Stimulated activated naive B cell treated with anti-CD40 and anti-IgM and Interleukin-4, amounts not matched to agents 10 μg/mL and 1 μg/mL and 100 μg/mL, for 72 hours (primary cell): ENCODE results near the gene ZNF224.
A peak's percentile ranks its signal among the peaks of the same experiment; 100 is the strongest.

Experiments used
- ATAC-seq, 2 donors: fragments of 150-1000 bp; cut with Tn5 transposase; replicated peaks; 2 replicates each; pipeline ENCODE4 v1.10.0; 2021; ENCODE audit warnings: moderate library complexity in 1 of 2
- DNase-seq: peaks from one replicate; pipeline ENCODE4 v3.0.0; 2021
- H3K27ac Mint-ChIP-seq: one replicate; pipeline ENCODE4 v1.8.0; 2022; ENCODE audit warnings: mild to moderate bottlenecking, mixed read lengths
- H3K27me3 Mint-ChIP-seq, 2 donors: one replicate each; pipeline ENCODE4 v1.8.0; 2022; ENCODE audit warnings: mixed read lengths in 2 of 2
- H3K36me3 Mint-ChIP-seq, 2 donors: one replicate each; pipeline ENCODE4 v1.8.0; 2022; ENCODE audit warnings: mixed read lengths in 2 of 2, mild to moderate bottlenecking in 1 of 2
- H3K4me1 Mint-ChIP-seq, 2 donors: one replicate each; pipeline ENCODE4 v1.8.0; 2022; ENCODE audit warnings: mixed read lengths in 2 of 2, mild to moderate bottlenecking in 1 of 2
- H3K4me3 Mint-ChIP-seq, 2 donors: one replicate each; pipeline ENCODE4 v1.8.0; 2022; ENCODE audit warnings: mild to moderate bottlenecking in 2 of 2, mixed read lengths in 2 of 2, moderate library complexity in 1 of 2
- H3K9me3 Mint-ChIP-seq, 2 donors: one replicate each; pipeline ENCODE4 v1.8.0; 2022; ENCODE audit warnings: mixed read lengths in 2 of 2, mild to moderate bottlenecking in 1 of 2

Gene ZNF224

GRCh38 chr19:44093931-44094765 is at the start of gene ZNF224:
TSS of gene ZNF224 (plus strand) at chr19:44094361. CDS start at chr19:44097874, 3,513 bp downstream.
- DNase-seq (peak; percentile 83), ATAC-seq (peak; percentile 89 to 91)
- Mint-ChIP-seq H3K27ac (peak within 1 kb of the TSS; percentile 92), H3K27me3 (no peaks in the 10 kb centered on the region), H3K4me1 (peaks cover 5 to 16% of the 10 kb centered on the region in 2 donors), H3K9me3 (no peaks in the 10 kb centered on the region), H3K4me3 (peak within 1 kb of the TSS; percentile 98 to 99), H3K36me3 (peaks cover 25 to 26% of the 10 kb centered on the region in 2 donors)

GRCh38 chr19:44050740-44051649 is 43.2 kb upstream of the ZNF224 start:
- Mint-ChIP-seq H3K36me3 (peaks cover 20 to 34% of the 10 kb centered on the region in 2 donors), H3K27me3 (peaks cover 10 to 14% of the 10 kb centered on the region in 2 donors), H3K4me3 (peak overlapping the region; percentile 92 to 93), H3K27ac (peak overlapping the region; percentile 82), H3K4me1 (peaks cover 11 to 20% of the 10 kb centered on the region in 2 donors), H3K9me3 (peaks cover 9 to 11% of the 10 kb centered on the region in 2 donors)
- DNase-seq = no peak
- ATAC-seq = peak; percentile 70 to 84

- Mint-ChIP-seq H3K9me3 (peaks cover 5 to 11% of the 10 kb centered on the region in 2 donors), H3K36me3 (peaks cover 23 to 39% of the 10 kb centered on the region in 2 donors), H3K27ac (peak within 1 kb of the TSS; percentile 82), H3K4me1 (peaks cover 11 to 20% of the 10 kb centered on the region in 2 donors), H3K27me3 (peaks cover 10 to 14% of the 10 kb centered on the region in 2 donors), H3K4me3 (peak within 1 kb of the TSS; percentile 92 to 93)
- ATAC-seq = peak; percentile 80 to 84
- DNase-seq = peak; percentile 65
Observed at GRCh38 chr19:44051650-44052402, 42.3 kb upstream of the ZNF224 start, which contains the start of gene ZNF223. TSS of gene ZNF223 (plus strand) at chr19:44052036. CDS start at chr19:44055177, 3,141 bp downstream.

GRCh38 chr19:44055870-44056269 is 38.3 kb upstream of the ZNF224 start:
- peaks cover 3 to 9% of the 10 kb centered on the region in 2 donors for H3K9me3 Mint-ChIP-seq
- H3K27me3 Mint-ChIP-seq = no peaks in the 10 kb centered on the region
- no peak for DNase-seq
- peaks cover 53 to 71% of the 10 kb centered on the region in 2 donors for H3K36me3 Mint-ChIP-seq
- H3K4me3 Mint-ChIP-seq = no peak overlapping the region
- no peak overlapping the region for H3K27ac Mint-ChIP-seq
- ATAC-seq = no peak
- H3K4me1 Mint-ChIP-seq = peaks cover 6 to 14% of the 10 kb centered on the region in 2 donors

- peaks cover 11 to 12% of the 10 kb centered on the region in 2 donors for H3K9me3 Mint-ChIP-seq
- no peaks in the 10 kb centered on the region for H3K4me1 Mint-ChIP-seq
- DNase-seq (no peak), ATAC-seq (peak in 1 of 2 donors; percentile 34)
- no peaks in the 10 kb centered on the region for H3K27me3 Mint-ChIP-seq
- no peak overlapping the region for H3K27ac Mint-ChIP-seq
- no peak overlapping the region for H3K4me3 Mint-ChIP-seq
- H3K36me3 Mint-ChIP-seq = peaks cover 78 to 86% of the 10 kb centered on the region in 2 donors
Observed at GRCh38 chr19:44059229-44059628, 34.9 kb upstream of the ZNF224 start.

GRCh38 chr19:44061038-44061437 is 33.1 kb upstream of the ZNF224 start:
- Mint-ChIP-seq H3K4me3 (no peak overlapping the region), H3K27ac (no peak overlapping the region), H3K36me3 (peaks cover 76 to 87% of the 10 kb centered on the region in 2 donors), H3K9me3 (peaks cover 12 to 13% of the 10 kb centered on the region in 2 donors), H3K4me1 (no peaks in the 10 kb centered on the region), H3K27me3 (no peaks in the 10 kb centered on the region)
- DNase-seq = no peak
- ATAC-seq = no peak

- H3K27ac Mint-ChIP-seq = no peak overlapping the region
- no peak for ATAC-seq
Observed at GRCh38 chr19:44066305-44066704, 27.9 kb upstream of the ZNF224 start.

GRCh38 chr19:44069415-44069814 is 24.7 kb upstream of the ZNF224 start:
- H3K27me3 Mint-ChIP-seq = no peaks in the 10 kb centered on the region
- H3K9me3 Mint-ChIP-seq = peaks cover 27 to 37% of the 10 kb centered on the region in 2 donors

More at GRCh38 chr19:44066305-44066704, 27.9 kb upstream of the ZNF224 start:
- H3K36me3 Mint-ChIP-seq = peaks cover 60 to 79% of the 10 kb centered on the region in 2 donors
- H3K4me3 Mint-ChIP-seq = no peak overlapping the region
- H3K4me1 Mint-ChIP-seq = peaks cover 4 to 5% of the 10 kb centered on the region in 2 donors
- DNase-seq = no peak
- H3K27me3 Mint-ChIP-seq = no peaks in the 10 kb centered on the region
- peaks cover 27 to 37% of the 10 kb centered on the region in 2 donors for H3K9me3 Mint-ChIP-seq

GRCh38 chr19:44071824-44072542 is 22.2 kb upstream of the ZNF224 start, which contains the start of gene ZNF284:
TSS of gene ZNF284 (plus strand) at chr19:44072159. CDS start at chr19:44076390, 4,231 bp downstream.
- peaks cover 13 to 27% of the 10 kb centered on the region in 2 donors for H3K9me3 Mint-ChIP-seq
- peak within 1 kb of the TSS; percentile 88 to 91 for H3K4me3 Mint-ChIP-seq
- H3K27me3 Mint-ChIP-seq = no peaks in the 10 kb centered on the region
- peaks cover 18 to 21% of the 10 kb centered on the region in 2 donors for H3K4me1 Mint-ChIP-seq
- peaks cover 23 to 49% of the 10 kb centered on the region in 2 donors for H3K36me3 Mint-ChIP-seq
- ATAC-seq = peak; percentile 99
- DNase-seq = peak; percentile 83
- H3K27ac Mint-ChIP-seq = peak within 1 kb of the TSS; percentile 93

More at GRCh38 chr19:44069415-44069814, 24.7 kb upstream of the ZNF224 start:
- ATAC-seq = no peak
- Mint-ChIP-seq H3K4me1 (peaks cover 17 to 21% of the 10 kb centered on the region in 2 donors), H3K27ac (no peak overlapping the region), H3K4me3 (no peak overlapping the region), H3K36me3 (peaks cover 37 to 59% of the 10 kb centered on the region in 2 donors)
- DNase-seq = no peak

GRCh38 chr19:44072543-44073401 is 21.4 kb upstream of the ZNF224 start:
- H3K36me3 Mint-ChIP-seq = peaks cover 23 to 47% of the 10 kb centered on the region in 2 donors
- H3K4me1 Mint-ChIP-seq = peaks cover 18 to 21% of the 10 kb centered on the region in 2 donors
- ATAC-seq (peak in 1 of 2 donors; percentile 20), DNase-seq (no peak)
- peak overlapping the region; percentile 93 for H3K27ac Mint-ChIP-seq
- H3K27me3 Mint-ChIP-seq = no peaks in the 10 kb centered on the region
- H3K9me3 Mint-ChIP-seq = peaks cover 11 to 23% of the 10 kb centered on the region in 2 donors
- peak overlapping the region; percentile 88 to 91 for H3K4me3 Mint-ChIP-seq

GRCh38 chr19:44076325-44076724 is 17.8 kb upstream of the ZNF224 start:
- no peak for DNase-seq
- Mint-ChIP-seq H3K4me1 (peaks cover 14 to 16% of the 10 kb centered on the region in 2 donors), H3K4me3 (no peak overlapping the region), H3K27ac (no peak overlapping the region), H3K27me3 (no peaks in the 10 kb centered on the region), H3K9me3 (peaks cover 3 to 4% of the 10 kb centered on the region in 2 donors), H3K36me3 (peaks cover 25 to 41% of the 10 kb centered on the region in 2 donors)
- ATAC-seq = no peak

- peaks cover 5 to 11% of the 10 kb centered on the region in 2 donors for H3K4me1 Mint-ChIP-seq
- no peaks in the 10 kb centered on the region for H3K27me3 Mint-ChIP-seq
- H3K9me3 Mint-ChIP-seq = no peaks in the 10 kb centered on the region
- H3K4me3 Mint-ChIP-seq = no peak overlapping the region
- H3K27ac Mint-ChIP-seq = no peak overlapping the region
- peaks cover 7 to 16% of the 10 kb centered on the region in 2 donors for H3K36me3 Mint-ChIP-seq
- DNase-seq (no peak), ATAC-seq (no peak)
Observed at GRCh38 chr19:44092108-44092507, 2.1 kb upstream of the ZNF224 start.
